DMS79 (cell line): Measurements from ENCODE around the gene CMTM3.
"Not testable (repeated sequence)": the region's sequence is repeated elsewhere in the genome, so short reads cannot be mapped to it uniquely, and the experiment has no call there.

ENCODE experiments used
- DNase-seq: peaks from one replicate; lab custom pipeline; 2025; lab: John Stamatoyannopoulos, UW

CMTM3 gene

DNA sequence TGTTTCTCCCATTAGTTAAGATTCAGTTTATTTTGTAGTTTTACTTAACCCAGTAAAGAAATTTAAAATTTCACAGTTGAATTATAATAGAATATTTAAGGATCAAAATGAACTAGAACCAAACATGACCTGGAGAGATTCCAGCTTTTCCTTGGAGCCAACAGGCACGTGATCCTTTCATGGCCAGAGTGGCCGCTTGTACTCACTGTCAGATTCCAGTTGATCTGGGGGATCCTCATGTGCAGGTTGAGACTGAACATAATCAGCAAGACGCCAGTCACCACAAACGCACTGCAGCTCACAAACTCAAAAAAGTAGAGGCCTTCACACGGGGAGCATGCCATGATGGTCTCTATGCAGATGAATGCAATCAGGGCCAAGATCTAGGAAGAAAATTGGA, 31.7 kb downstream of the CMTM3 start:
- DNase-seq = no peak

DNA sequence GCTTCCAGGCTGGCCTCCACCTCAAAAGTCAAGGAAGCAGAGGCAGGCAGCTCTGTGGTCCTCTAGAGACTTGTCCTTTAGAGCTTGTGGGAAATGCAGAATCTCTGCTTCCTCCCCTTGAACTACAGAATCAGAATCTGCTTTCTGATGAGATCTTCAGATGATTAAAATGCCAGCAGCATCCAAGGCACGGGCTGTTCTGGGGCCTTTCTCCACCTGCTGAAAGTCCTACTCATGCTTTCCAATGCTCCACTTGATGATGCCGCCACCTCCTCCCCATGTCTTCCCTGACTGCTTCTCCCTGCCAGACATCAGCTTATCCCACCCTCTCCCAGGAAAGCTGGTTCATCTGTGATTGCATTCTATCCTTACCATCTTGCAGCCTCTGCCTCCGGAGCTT, 33.3 kb downstream of the CMTM3 start:
- no peak for DNase-seq

DNA sequence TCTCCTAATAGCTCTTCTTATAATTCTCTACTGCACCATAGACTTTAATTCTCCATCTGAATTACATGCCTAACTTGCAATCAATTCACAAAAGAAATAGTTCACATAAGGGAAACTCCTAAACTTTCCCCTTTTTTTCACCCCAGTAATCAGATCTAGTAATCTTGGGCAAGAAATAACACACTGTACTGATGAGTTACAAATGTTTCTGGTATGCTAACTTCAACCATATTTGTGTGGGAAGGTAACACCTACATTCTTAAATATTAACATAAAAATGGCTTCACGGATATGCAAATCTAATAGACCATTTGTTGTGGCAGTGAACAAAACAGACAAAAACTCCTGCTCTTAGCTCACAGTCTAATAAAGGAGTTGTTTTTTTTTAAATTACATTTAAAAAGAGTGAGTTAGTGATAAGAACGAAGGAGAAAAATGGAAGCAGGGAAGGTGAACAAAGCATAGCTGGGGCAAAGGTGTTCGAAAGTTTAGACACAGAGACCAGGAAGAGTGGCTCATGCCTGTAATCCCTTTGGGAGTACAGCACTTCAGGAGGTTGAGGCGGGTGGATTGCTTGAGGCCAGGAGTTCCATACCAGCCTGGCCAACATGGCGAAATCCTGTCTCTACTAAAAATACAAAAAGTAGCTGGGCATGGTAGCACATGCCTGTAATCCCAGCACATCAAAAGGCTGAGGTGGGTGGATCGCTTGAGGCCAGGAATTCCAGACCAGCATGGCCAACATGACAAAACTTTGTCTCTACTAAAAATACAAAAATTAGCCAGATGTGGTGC, 34.8 kb downstream of the CMTM3 start:
- no peak for DNase-seq

DNA sequence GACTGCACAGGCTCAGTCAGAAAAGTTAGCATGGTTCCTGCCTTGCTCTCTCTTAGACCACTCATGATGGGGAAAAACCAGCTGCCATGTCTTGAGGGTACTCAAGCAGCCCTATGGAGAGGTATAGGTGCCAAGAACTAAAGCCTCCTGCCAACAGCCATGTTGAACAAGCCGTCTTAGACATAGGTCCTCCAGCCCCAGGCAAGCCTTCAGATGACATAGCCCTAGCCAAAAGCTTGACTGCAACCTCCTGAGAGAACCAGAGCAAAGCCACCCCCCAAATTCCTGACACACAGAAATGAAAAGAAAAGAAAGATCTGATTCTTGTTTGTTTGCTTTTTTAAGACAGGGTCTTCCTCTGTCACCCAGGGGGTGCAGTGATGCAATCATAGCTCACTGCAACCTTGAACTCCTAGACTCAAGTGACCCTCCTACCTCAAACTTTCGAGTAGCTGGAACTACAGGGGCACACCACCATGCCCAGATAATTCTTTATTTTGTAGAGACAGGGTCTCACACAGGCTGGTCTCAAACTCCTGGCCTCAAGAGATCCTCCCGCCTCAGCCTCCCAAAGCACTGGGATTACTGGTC, 36.3 kb downstream of the CMTM3 start:
- DNase-seq = no peak

DNA sequence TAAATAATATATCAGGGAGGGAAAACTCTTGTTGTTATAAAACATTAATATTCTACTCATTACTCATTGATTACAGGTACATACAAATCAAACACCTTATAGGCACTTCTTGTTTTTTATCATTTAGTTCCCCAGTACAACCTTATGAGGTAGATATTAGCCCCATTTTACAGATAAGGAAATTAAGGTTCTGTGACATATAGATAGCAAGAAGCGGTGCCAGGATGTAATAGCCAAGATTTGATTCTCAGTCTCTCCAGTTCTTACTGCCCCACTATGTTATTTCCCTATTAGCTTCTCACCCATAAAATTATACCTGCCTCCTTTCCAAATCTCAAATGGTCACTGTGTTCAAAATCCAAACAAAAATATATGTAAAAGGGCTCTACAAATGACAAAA, 36.9 kb downstream of the CMTM3 start:
- no peak for DNase-seq

DNA sequence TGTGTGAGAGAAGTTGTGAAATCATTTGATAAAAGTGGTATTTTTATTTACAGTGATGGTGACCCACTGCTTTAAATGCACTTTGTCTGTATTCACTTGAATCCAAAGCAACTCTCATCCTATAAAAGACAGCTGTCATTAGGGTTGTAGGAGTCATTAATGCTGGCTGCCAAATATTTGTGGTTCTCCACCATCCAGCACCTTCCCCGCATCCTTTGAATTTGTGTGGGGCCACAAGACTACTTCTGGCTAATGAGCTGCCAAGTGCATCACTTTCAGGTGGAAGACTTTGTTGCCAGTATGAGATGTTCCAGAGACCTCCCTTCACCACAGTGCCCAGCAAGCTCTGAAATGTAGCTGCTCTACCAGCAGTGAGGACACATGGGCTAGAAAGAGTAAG, 43.4 kb downstream of the CMTM3 start:
- no peak for DNase-seq

- DNase-seq = no peak
Measured at GRCh38 chr16:66649167-66649566, 44.7 kb downstream of the CMTM3 start.

DNA sequence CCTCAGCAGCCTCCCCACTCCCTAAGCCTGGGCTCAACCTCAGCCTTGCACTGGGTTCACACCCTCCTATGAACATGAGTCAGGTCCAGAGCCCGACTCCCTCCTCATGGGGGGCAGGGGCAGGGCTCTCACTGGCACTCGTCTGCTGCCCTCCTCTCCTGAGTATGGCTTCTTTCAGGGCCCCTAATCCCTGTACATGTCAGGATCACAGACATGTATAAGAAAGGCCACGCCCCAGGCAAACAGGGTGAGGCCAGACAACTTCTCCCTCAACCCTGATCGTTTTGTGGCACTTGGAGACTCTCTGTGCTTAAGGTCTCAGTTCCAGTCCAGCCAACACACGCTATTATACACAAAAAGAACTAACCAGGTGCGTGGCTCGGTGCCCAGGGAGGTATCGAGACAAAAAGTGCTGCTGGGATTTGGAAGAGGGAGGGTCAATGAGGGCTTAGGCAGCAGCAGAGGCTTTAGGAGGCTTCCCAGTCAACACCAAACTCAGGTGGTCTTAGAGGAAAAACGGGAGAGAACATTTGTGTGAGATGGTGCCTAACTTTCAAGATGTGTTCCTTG, 45.2 kb downstream of the CMTM3 start:
- DNase-seq = no peak

- peak; percentile 76 for DNase-seq
Measured at GRCh38 chr16:66650707-66651473, 46.4 kb downstream of the CMTM3 start.

DNA sequence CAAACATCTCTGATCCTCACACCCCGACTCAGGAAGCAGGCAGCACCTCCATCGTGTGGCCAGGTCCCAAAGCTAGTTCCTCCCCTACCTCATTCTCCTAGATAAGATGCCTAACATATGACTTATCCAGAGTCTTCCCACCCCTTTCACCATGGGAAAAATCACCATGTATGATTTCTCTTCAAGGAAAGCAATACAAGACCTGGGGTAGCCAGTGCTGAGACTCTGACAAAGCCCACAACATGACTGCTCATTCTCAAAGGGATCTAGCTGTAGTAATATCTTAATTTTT, 46.9 kb downstream of the CMTM3 start:
- DNase-seq = no peak

GRCh38 chr16:66651965-66652364, 47.5 kb downstream of the CMTM3 start:
- no peak for DNase-seq

- DNase-seq = no peak
Measured at GRCh38 chr16:66652661-66653360, 48.3 kb downstream of the CMTM3 start.

GRCh38 chr16:66653581-66654350, 49.3 kb downstream of the CMTM3 start:
- DNase-seq = no peak

- no peak for DNase-seq
Measured at GRCh38 chr16:66656547-66656946, 52.0 kb downstream of the CMTM3 start.

GRCh38 chr16:66658143-66658859, 53.8 kb downstream of the CMTM3 start:
- no peak for DNase-seq

GRCh38 chr16:66658860-66659190, 54.3 kb downstream of the CMTM3 start:
- no peak for DNase-seq

DNA sequence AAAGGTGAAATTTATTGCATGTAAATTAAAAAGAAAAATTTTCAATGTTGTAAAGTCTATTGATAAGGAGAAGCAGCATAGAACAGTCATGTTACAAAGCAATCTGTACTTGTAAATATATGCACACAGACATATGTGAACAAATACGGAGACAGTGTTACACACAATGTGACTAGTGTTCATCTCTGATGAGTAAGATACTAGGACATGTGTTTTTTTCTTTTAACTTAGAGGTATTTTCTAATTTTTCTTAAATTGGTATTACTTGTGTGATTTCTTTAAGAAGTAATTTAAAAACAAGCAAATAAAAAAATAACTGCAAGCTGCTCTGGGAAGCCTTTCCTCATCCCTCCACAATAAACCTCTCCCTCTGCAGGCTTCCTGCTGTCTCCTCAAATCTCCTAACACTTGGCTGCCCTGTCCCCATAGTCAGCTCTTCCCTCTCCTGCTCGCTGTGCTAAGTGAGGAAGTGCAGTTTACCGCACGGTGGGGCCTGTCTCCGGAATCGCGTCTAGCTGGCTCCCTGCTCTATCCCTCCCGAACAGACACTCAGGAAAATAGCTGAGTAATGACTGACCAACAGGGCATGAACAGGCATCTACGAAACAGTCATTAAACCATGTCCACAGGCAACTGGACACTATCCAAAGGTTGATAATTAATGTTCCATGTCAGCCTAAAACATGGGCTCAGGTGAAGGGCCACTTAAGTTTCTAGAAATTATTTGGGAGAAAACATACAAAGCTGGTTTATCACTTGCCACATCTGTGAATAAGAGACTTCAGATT, 56.1 kb downstream of the CMTM3 start:
- DNase-seq = peak; percentile 42

DNA sequence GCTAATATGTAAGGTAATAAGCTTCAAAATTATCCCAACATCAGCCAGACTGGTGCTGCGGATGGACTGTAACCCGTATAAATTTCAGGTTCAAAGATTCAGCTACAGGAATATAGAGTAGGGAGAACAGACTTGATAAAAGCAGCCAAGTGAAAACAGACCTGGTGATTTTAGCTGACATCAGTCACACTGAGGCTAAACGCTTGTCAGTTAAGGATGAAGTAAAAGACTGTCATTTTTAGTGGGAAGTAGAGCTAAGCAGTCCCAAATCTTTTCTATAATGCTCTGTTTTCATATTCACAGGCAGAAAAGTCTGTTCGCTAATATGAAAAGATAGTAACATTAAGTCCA, 56.7 kb downstream of the CMTM3 start:
- DNase-seq = no peak

- DNase-seq = not testable (repeated sequence)
Measured at GRCh38 chr16:66661671-66662346, 57.3 kb downstream of the CMTM3 start.
